Ascending aorta (tissue), 2 donors: ENCODE results near the gene BANF2. TPM values are rescaled to one million over a fixed set of nuclear protein-coding genes. Genes with fewer than 3 reads are reported as not detected.
"Not testable (repeated sequence)": the region's sequence is repeated elsewhere in the genome, so short reads cannot be mapped to it uniquely, and the experiment has no call there.

ENCODE experiments used
- DNase-seq, 2 donors: peaks; one replicate each; pipeline ENCODE4 v3.0.0-alpha.2; 2019; ENCODE audit warnings: low spot score in 2 of 2
- H3K27ac ChIP-seq, 2 donors: fragments of 200-600 bp; sonication (generic); one replicate each; pipeline ENCODE4 v1.5.1; 2016 to 2017; ENCODE audit warnings: mild to moderate bottlenecking in 1 of 2
- H3K27me3 ChIP-seq: fragments of 200-600 bp; sonication (generic); one replicate; pipeline ENCODE4 v1.5.1; 2017
- H3K36me3 ChIP-seq, 2 donors: fragments of 200-600 bp; sonication (generic); one replicate each; pipeline ENCODE4 v1.5.1; 2016
- H3K4me1 ChIP-seq, 2 donors: fragments of 200-600 bp; sonication (generic); one replicate each; pipeline ENCODE4 v1.5.1; 2016 to 2017; ENCODE audit warnings: mild to moderate bottlenecking in 1 of 2
- H3K4me3 ChIP-seq, 2 donors: fragments of 200-600 bp; sonication (generic); one replicate each; pipeline ENCODE4 v1.5.1; 2016 to 2017; ENCODE audit warnings: mild to moderate bottlenecking in 1 of 2
- H3K9me3 ChIP-seq, 2 donors: fragments of 200-600 bp; sonication (generic); one replicate each; pipeline ENCODE4 v1.5.1; 2016
- CTCF ChIP-seq, 3 experiments: fragments of 200-600 bp in 2 of 3; fragments of 450-650 bp in 1 of 3; sonication (generic) in 2 of 3; IDR thresholded peaks; one replicate each; pipeline ENCODE4 v1.5.1; 2016 to 2019; ENCODE audit warnings: antibody characterized with exemption in 3 of 3, mild to moderate bottlenecking in 1 of 3, moderate library complexity in 1 of 3
- intact Hi-C: fragments of 100-400 bp; cut with DNase I; formaldehyde crosslinking; loops from one replicate; pipeline ENCODE4 v1.15.1; 2023
- total RNA-seq: library from RNA; depleted of rRNA; stranded (reverse); fragments of >200 nt; gene quantifications from one replicate; pipeline ENCODE4 v1.1.0, GENCODE V29; 2016

The BANF2 gene
- total RNA-seq, 1 donor from 2014 or later: not detected

GRCh38 chr20:17701826-17702225, 2.1 kb downstream of the BANF2 start:
- intact Hi-C loops: no loop called here
- H3K9me3 ChIP-seq: no peaks in the 10 kb centered on the region
- no peak for TF ChIP-seq CTCF (IDR thresholded peaks at IDR 0.05)

DNA sequence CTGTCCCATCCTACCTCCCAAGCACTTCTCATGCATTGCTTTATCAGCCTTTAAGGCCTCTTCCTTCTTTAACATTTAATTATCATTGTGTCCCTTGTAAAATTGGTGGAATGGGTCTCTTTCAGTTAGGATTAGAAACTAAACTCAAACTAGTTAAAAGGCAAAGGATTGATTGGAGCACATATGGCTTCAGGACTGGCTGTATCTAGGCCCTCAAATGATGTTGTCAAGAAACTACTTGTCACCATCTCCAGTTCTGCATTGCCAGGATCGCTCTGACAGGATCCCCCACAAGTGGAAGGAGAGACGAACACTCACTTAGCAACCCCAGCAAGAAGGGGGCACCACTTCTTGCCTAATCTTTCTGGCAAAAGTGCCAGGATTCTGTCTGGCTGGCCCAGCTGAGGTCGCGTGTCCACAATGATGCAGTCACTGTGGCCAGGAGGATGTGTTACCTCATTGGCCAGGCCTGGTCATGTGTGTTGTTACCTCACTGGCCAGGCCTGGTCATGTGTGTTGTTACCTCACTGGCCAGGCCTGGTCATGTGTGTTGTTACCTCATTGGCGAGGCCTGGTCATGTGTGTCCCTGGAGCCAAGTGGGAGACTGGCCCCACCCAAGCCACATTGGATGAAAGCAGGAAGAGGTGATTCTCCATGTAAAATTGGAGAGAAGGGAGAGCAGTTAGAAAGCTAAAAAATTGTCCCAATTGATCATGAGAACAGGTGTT, 5.0 kb downstream of the BANF2 start:
- H3K9me3 ChIP-seq: no peaks in the 10 kb centered on the region
- H3K4me1 ChIP-seq: no peaks in the 10 kb centered on the region
- H3K27me3 ChIP-seq: no peaks in the 10 kb centered on the region
- no peak for DNase-seq
- intact Hi-C loops: no loop called here
- no peak overlapping the region for H3K27ac ChIP-seq
- H3K4me3 ChIP-seq: no peak overlapping the region
- TF ChIP-seq CTCF (IDR thresholded peaks at IDR 0.05): no peak
- no peaks in the 10 kb centered on the region for H3K36me3 ChIP-seq

More at GRCh38 chr20:17701826-17702225, 2.1 kb downstream of the BANF2 start:
- H3K4me3 ChIP-seq: no peak overlapping the region
- H3K4me1 ChIP-seq: no peaks in the 10 kb centered on the region
- no peaks in the 10 kb centered on the region for H3K36me3 ChIP-seq
- DNase-seq: no peak
- H3K27ac ChIP-seq: no peak overlapping the region
- H3K27me3 ChIP-seq: no peaks in the 10 kb centered on the region

DNA sequence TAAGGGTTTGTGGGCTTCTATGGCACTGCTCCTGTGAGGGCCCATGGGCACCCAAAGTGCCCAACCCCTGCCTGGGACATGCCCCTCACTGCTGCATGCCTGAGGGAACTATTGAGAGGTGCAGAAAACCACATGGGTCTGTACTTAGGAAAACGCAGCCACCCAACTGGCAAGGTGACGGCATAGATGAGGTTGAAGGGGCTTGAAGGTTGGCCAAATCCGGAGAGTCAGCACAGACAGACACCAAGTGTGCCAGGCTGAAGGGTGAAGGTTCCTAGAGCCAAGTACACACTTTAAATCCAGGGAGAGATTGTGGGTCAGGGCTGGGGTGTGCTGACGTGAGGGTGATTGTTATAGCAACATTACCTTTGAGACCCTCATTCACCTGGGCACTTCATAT, 6.2 kb downstream of the BANF2 start:
- TF ChIP-seq CTCF (IDR thresholded peaks at IDR 0.05): no peak
- Histone ChIP-seq H3K36me3 (no peaks in the 10 kb centered on the region), H3K27me3 (no peaks in the 10 kb centered on the region), H3K4me1 (no peaks in the 10 kb centered on the region), H3K27ac (no peak overlapping the region), H3K4me3 (no peak overlapping the region), H3K9me3 (no peaks in the 10 kb centered on the region)
- no peak for DNase-seq
- intact Hi-C loops: no loop called here

- H3K4me1 ChIP-seq: no peaks in the 10 kb centered on the region
- no peaks in the 10 kb centered on the region for H3K27me3 ChIP-seq
- no peak overlapping the region for H3K27ac ChIP-seq
- no peak for DNase-seq
- intact Hi-C loops: no loop called here
- H3K9me3 ChIP-seq: no peaks in the 10 kb centered on the region
- no peak overlapping the region for H3K4me3 ChIP-seq
- no peak for TF ChIP-seq CTCF (IDR thresholded peaks at IDR 0.05)
- no peaks in the 10 kb centered on the region for H3K36me3 ChIP-seq
These were observed 6.9 kb downstream of the BANF2 start for GRCh38 chr20:17706632-17707031.

- H3K4me3 ChIP-seq, H3K36me3 ChIP-seq, H3K9me3 ChIP-seq, H3K27me3 ChIP-seq, H3K27ac ChIP-seq, DNase-seq, H3K4me1 ChIP-seq, intact Hi-C loops: not testable (repeated sequence)
These were observed 8.2 kb downstream of the BANF2 start for GRCh38 chr20:17707951-17708350.

DNA sequence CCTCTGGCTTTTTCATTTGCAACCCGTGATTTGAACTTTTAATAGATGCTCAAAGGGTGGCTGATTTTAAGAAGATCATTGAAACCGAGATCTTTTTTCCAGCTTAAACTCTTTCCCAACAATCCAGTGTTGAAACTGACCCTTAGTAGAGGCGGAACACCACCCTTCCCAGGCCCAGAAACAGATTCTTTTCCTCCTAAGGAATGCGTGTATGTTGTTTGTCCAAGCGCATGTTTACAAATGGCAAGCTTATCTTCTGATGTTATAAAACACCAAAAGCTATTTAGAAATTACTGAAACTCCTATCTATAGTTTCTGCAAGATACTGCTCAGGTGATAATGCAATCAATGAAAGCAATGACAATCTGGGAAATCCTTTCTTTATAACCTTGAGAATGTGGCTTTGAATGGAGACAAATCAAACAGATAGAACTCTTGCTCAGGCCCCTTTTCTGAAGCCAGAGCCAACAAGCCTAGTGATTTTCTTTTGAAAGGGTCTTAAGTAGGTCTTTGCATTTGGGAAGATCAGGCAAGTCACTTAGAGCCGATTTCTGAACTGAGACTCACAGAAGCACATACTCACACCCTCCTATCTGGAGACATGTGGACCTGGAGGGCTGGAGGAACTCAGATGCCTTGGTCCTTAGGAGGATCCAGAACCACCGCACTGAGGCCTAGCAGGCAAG, 9.1 kb downstream of the BANF2 start:
- intact Hi-C loops: no loop called here
- no peak for TF ChIP-seq CTCF (IDR thresholded peaks at IDR 0.05)
- H3K36me3 ChIP-seq: no peaks in the 10 kb centered on the region
- no peak for DNase-seq
- no peaks in the 10 kb centered on the region for H3K9me3 ChIP-seq
- H3K27ac ChIP-seq: no peak overlapping the region
- no peaks in the 10 kb centered on the region for H3K27me3 ChIP-seq
- H3K4me1 ChIP-seq: no peaks in the 10 kb centered on the region
- no peak overlapping the region for H3K4me3 ChIP-seq
